Activated T-cell treated with anti-CD3 and anti-CD28 coated beads, Interleukin-2, amount 50 U/mL, for 4 hours (primary cell): ENCODE results near the gene NUTM1. TPM values are rescaled to one million over a fixed set of nuclear protein-coding genes. Genes with fewer than 3 reads are reported as not detected.
"Not testable (repeated sequence)": the region's sequence is repeated elsewhere in the genome, so short reads cannot be mapped to it uniquely, and the experiment has no call there.

Source experiments
- ATAC-seq, 2 donors: fragments of 200-7000 bp; cut with Tn5 transposase; one replicate each; pipeline ENCODE4 v1.10.0; 2021
- DNase-seq: peaks from one replicate; pipeline ENCODE4 v3.0.0-alpha.2; 2020
- H3K27me3 Mint-ChIP-seq: one replicate; pipeline ENCODE4 v1.8.0; 2021; ENCODE audit warnings: low read depth, mixed read lengths
- H3K36me3 Mint-ChIP-seq: one replicate; pipeline ENCODE4 v1.8.0; 2022; ENCODE audit warnings: mixed read lengths; ENCODE audit not compliant: insufficient read depth
- H3K4me1 Mint-ChIP-seq: one replicate; pipeline ENCODE4 v1.8.0; 2021; ENCODE audit warnings: low read depth, mixed read lengths
- H3K4me3 Mint-ChIP-seq: one replicate; pipeline ENCODE4 v1.8.0; 2021; ENCODE audit warnings: mild to moderate bottlenecking, moderate library complexity, mixed read lengths
- H3K9me3 Mint-ChIP-seq: one replicate; pipeline ENCODE4 v1.8.0; 2021; ENCODE audit warnings: mixed read lengths
- total RNA-seq, 3 donors: library from RNA; stranded (reverse); gene quantifications; one replicate each; pipeline ENCODE4 v1.2.1, GENCODE V29; 2021

NUTM1 gene
- total RNA-seq, 3 donors from 2014 or later = not detected

DNA sequence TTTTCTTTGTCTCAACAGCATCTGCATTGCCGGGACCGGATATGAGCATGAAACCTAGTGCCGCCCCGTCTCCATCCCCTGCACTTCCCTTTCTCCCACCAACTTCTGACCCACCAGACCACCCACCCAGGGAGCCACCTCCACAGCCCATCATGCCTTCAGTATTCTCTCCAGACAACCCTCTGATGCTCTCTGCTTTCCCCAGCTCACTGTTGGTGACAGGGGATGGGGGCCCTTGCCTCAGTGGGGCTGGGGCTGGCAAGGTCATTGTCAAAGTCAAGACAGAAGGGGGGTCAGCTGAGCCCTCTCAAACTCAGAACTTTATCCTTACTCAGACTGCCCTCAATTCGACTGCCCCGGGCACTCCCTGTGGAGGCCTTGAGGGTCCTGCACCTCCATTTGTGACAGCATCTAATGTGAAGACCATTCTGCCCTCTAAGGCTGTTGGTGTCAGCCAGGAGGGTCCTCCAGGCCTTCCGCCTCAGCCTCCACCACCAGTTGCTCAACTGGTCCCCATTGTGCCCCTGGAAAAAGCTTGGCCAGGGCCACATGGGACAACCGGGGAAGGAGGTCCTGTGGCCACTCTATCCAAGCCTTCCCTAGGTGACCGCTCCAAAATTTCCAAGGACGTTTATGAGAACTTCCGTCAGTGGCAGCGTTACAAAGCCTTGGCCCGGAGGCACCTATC, 5.0 kb downstream of the NUTM1 start:
- ATAC-seq (no peak), DNase-seq (no peak)
- Mint-ChIP-seq H3K4me3 (no peak overlapping the region), H3K36me3 (no peaks in the 10 kb centered on the region), H3K9me3 (no peaks in the 10 kb centered on the region), H3K27me3 (no peaks in the 10 kb centered on the region), H3K4me1 (no peaks in the 10 kb centered on the region)

GRCh38 chr15:34348735-34349300, 5.7 kb downstream of the NUTM1 start:
- H3K36me3 Mint-ChIP-seq = no peaks in the 10 kb centered on the region
- H3K27me3 Mint-ChIP-seq = no peaks in the 10 kb centered on the region
- DNase-seq (no peak), ATAC-seq (no peak)
- H3K4me3 Mint-ChIP-seq = no peak overlapping the region
- no peaks in the 10 kb centered on the region for H3K9me3 Mint-ChIP-seq
- no peaks in the 10 kb centered on the region for H3K4me1 Mint-ChIP-seq

DNA sequence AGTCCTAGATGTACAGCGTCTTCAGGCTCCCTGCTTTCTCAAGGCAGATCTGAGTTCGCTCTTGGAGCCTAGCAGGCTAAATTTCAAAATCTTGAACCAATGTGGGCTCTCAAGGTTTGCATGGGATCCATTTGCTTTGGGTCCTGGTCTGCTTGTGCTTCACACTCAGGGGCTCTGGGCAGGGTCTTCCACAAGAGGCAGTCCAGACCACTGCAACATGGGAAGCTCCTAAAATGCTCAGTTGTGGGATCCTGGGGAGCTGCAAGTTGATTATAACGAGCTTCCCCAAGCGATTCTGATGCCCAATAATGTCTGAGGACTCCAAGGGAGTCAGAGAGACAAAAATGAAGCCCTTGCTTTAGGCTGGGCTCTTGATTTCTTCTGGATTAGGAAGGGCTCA, 6.7 kb downstream of the NUTM1 start:
- no peaks in the 10 kb centered on the region for H3K36me3 Mint-ChIP-seq
- no peak overlapping the region for H3K4me3 Mint-ChIP-seq
- H3K9me3 Mint-ChIP-seq = no peaks in the 10 kb centered on the region
- no peaks in the 10 kb centered on the region for H3K4me1 Mint-ChIP-seq
- ATAC-seq = no peak
- no peak for DNase-seq
- no peaks in the 10 kb centered on the region for H3K27me3 Mint-ChIP-seq

GRCh38 chr15:34352996-34353395, 9.9 kb downstream of the NUTM1 start:
- H3K27me3 Mint-ChIP-seq, H3K36me3 Mint-ChIP-seq, H3K4me3 Mint-ChIP-seq, ATAC-seq, H3K9me3 Mint-ChIP-seq, H3K4me1 Mint-ChIP-seq, DNase-seq: not testable (repeated sequence)

- H3K36me3 Mint-ChIP-seq = peaks cover 4% of the 10 kb centered on the region
- no peak for ATAC-seq
- H3K4me3 Mint-ChIP-seq = no peak overlapping the region
- DNase-seq = no peak
- no peaks in the 10 kb centered on the region for H3K4me1 Mint-ChIP-seq
- H3K27me3 Mint-ChIP-seq = no peaks in the 10 kb centered on the region
- H3K9me3 Mint-ChIP-seq = no peaks in the 10 kb centered on the region
These were observed 10.5 kb downstream of the NUTM1 start for GRCh38 chr15:34353627-34354026.

- DNase-seq = no peak
- H3K4me3 Mint-ChIP-seq = no peak overlapping the region
These were observed 11.2 kb downstream of the NUTM1 start for GRCh38 chr15:34354286-34354685.

GRCh38 chr15:34355241-34355640, 12.1 kb downstream of the NUTM1 start:
- DNase-seq (no peak), ATAC-seq (no peak)
- H3K27me3 Mint-ChIP-seq = no peaks in the 10 kb centered on the region
- peaks cover 10% of the 10 kb centered on the region for H3K36me3 Mint-ChIP-seq
- no peaks in the 10 kb centered on the region for H3K4me1 Mint-ChIP-seq
- no peaks in the 10 kb centered on the region for H3K9me3 Mint-ChIP-seq
- no peak overlapping the region for H3K4me3 Mint-ChIP-seq

More at GRCh38 chr15:34354286-34354685, 11.2 kb downstream of the NUTM1 start:
- peaks cover 6% of the 10 kb centered on the region for H3K36me3 Mint-ChIP-seq
- H3K4me1 Mint-ChIP-seq = no peaks in the 10 kb centered on the region
- no peak for ATAC-seq
- no peaks in the 10 kb centered on the region for H3K9me3 Mint-ChIP-seq
- H3K27me3 Mint-ChIP-seq = no peaks in the 10 kb centered on the region

- Mint-ChIP-seq H3K36me3 (peaks cover 19% of the 10 kb centered on the region), H3K27me3 (no peaks in the 10 kb centered on the region), H3K4me1 (no peaks in the 10 kb centered on the region), H3K4me3 (no peak overlapping the region), H3K9me3 (no peaks in the 10 kb centered on the region)
- DNase-seq (no peak), ATAC-seq (no peak)
These were observed 14.5 kb downstream of the NUTM1 start for GRCh38 chr15:34357653-34358052.

- peaks cover 23% of the 10 kb centered on the region for H3K36me3 Mint-ChIP-seq
These were observed 15.3 kb downstream of the NUTM1 start for GRCh38 chr15:34358367-34358766.

GRCh38 chr15:34358948-34359347, 15.8 kb downstream of the NUTM1 start:
- no peak for DNase-seq
- no peak overlapping the region for H3K4me3 Mint-ChIP-seq
- no peak for ATAC-seq
- peaks cover 23% of the 10 kb centered on the region for H3K36me3 Mint-ChIP-seq
- H3K27me3 Mint-ChIP-seq = no peaks in the 10 kb centered on the region
- H3K4me1 Mint-ChIP-seq = peaks cover 4% of the 10 kb centered on the region
- H3K9me3 Mint-ChIP-seq = no peaks in the 10 kb centered on the region

More at GRCh38 chr15:34358367-34358766, 15.3 kb downstream of the NUTM1 start:
- no peaks in the 10 kb centered on the region for H3K9me3 Mint-ChIP-seq
- peaks cover 4% of the 10 kb centered on the region for H3K4me1 Mint-ChIP-seq
- DNase-seq = no peak
- H3K4me3 Mint-ChIP-seq = no peak overlapping the region
- no peak for ATAC-seq
- no peaks in the 10 kb centered on the region for H3K27me3 Mint-ChIP-seq

DNA sequence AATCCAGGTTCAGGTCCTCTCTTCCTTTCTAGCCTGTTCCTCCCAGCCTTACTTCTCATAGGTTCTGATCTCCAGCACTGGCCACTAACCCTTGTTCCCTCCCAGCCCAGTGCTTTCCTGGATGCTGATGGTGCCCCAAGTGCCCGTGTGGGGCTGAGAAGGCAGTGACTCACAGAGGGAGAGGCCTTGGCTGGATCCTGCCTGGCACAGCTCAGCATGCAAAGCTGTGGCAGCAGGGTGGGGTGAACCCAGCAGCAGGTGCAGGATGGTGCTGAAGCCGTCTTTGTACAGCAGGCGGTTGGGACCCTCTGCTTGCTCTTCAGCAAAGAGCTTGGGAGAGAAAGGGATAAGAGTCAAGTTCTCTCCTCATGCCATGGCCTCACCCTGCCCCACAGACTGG, 16.3 kb downstream of the NUTM1 start:
- H3K27me3 Mint-ChIP-seq = no peaks in the 10 kb centered on the region
- no peak overlapping the region for H3K4me3 Mint-ChIP-seq
- no peaks in the 10 kb centered on the region for H3K9me3 Mint-ChIP-seq
- H3K4me1 Mint-ChIP-seq = peaks cover 4% of the 10 kb centered on the region
- DNase-seq (no peak), ATAC-seq (no peak)
- H3K36me3 Mint-ChIP-seq = peaks cover 23% of the 10 kb centered on the region

- Mint-ChIP-seq H3K36me3 (peaks cover 23% of the 10 kb centered on the region), H3K27me3 (no peaks in the 10 kb centered on the region), H3K4me1 (peaks cover 11% of the 10 kb centered on the region), H3K9me3 (no peaks in the 10 kb centered on the region), H3K4me3 (no peak overlapping the region)
- ATAC-seq (no peak), DNase-seq (no peak)
These were observed 17.2 kb downstream of the NUTM1 start for GRCh38 chr15:34360298-34360697.

DNA sequence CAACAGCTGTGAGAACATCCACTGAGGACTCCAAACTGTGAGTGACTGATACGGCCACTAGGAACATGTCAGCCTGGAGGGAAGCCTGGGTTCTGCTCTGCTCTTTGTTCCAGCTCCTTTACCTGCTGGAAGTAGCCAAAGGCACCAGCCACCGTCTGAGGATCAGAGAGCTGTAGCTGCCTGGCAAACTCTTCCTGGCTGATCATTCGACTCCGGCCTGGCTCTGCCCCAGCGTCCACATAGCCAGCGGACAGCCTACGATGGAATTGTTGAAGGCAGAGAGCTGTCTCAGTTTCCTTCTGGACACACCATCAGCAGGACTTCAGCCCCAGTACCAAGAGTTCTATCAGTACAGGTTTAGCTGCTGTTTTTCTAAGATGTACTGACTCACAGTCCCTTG, 18.2 kb downstream of the NUTM1 start:
- Mint-ChIP-seq H3K4me3 (no peak overlapping the region), H3K27me3 (no peaks in the 10 kb centered on the region), H3K4me1 (peaks cover 21% of the 10 kb centered on the region), H3K36me3 (peaks cover 23% of the 10 kb centered on the region), H3K9me3 (no peaks in the 10 kb centered on the region)
- ATAC-seq = no peak
- DNase-seq = no peak

DNA sequence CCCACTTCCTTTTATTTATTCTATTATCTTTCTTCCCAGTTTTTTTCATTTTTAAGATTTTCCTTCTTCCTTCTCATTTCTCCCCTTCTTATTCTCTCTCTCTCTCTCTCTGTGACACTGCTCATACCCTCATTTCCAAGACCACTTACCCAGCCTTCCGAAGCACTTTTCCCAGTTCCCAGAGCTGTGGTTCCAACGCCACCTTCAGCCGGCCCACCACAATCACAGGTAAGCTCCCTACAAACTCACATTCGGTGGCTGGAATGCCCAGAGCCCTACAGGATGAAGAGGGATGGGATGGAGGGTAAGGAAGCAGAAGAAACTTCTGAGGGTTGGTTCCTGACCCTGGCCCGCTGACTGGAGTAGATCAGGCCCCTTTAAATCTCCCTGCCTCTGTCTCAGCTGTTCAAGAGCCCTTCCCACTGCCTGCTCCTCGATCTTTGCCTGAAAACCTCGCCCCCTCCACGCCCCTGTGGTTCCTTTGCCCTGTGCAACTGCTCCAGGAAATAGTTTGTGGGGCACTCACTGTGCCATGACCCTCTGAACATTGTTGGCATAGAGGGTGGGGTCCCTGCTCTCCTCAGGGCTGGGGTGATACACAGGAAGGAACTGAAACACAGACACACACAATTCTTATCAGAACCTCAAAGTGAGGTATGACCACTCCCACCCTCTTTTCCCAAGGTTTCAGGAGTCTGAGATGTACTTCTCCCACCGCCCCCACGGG, 19.1 kb downstream of the NUTM1 start:
- Mint-ChIP-seq H3K36me3 (peaks cover 23% of the 10 kb centered on the region), H3K4me1 (peaks cover 25% of the 10 kb centered on the region), H3K4me3 (no peak overlapping the region), H3K27me3 (no peaks in the 10 kb centered on the region), H3K9me3 (no peaks in the 10 kb centered on the region)
- ATAC-seq (no peak), DNase-seq (no peak)

DNA sequence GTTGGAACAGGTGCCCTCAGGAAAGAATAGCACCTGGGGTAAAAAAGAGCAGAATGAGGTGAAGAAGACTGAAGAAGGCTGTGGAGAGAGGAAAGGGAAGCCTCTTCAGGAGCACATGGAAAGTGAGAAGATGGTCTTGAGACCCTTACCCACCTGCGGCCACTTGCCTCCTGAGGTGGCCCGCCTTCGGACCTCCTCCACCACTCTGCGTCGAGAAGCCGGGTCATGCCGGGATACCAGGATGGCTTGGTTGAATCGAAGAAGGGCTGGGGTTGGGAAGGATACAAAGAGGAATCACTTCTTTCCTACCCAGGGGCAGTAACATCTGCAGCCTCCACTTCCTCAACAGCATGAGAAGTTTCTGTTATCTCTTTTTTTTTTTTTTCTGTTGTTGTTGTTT, 20.9 kb downstream of the NUTM1 start:
- Mint-ChIP-seq H3K4me1 (peaks cover 33% of the 10 kb centered on the region), H3K27me3 (no peaks in the 10 kb centered on the region)

More for the DNA sequence above, 20.9 kb downstream of the NUTM1 start:
- no peaks in the 10 kb centered on the region for H3K9me3 Mint-ChIP-seq
- no peak for DNase-seq
- no peak for ATAC-seq
- no peak overlapping the region for H3K4me3 Mint-ChIP-seq
- H3K36me3 Mint-ChIP-seq = peaks cover 17% of the 10 kb centered on the region
